K562 (cell line): ENCODE data around the gene CABYR. TPM values are rescaled to one million over a fixed set of nuclear protein-coding genes. Genes with fewer than 3 reads are reported as not detected.

Experiments
- ATAC-seq: fragments of 200-7000 bp; cut with Tn5 transposase; 3 replicates; pipeline ENCODE4 v1.9.1; 2020; ENCODE audit warnings: moderate library complexity
- BruUV-seq: library from RNA; stranded (reverse); fragments of 400-500 nt; replicated peaks from 2 replicates; lab custom pipeline; 2021; lab: Mats Ljungman, UMichigan
- CTCF ChIA-PET: fragments of 300-600 bp; formaldehyde crosslinking; extraction: SDS; loops from one replicate; lab custom pipeline; 2021; ENCODE audit warnings: low intra/inter-chr PET ratio; lab: Yijun Ruan, JAX
- POLR2A ChIA-PET: fragments of 300-600, 350-650 bp; sonication (Branson Sonifier 250); formaldehyde crosslinking; extraction: SDS; loops from one replicate; lab custom pipeline; 2021; ENCODE audit warnings: antibody characterized with exemption, inconsistent platforms; lab: Yijun Ruan, JAX
- DNase-seq, 4 experiments: peaks; one replicate each; pipeline versions ENCODE4 v3.0.0 to v3.0.0-alpha.2; 2011 to 2018; ENCODE audit warnings: low spot score in 3 of 4, mixed read lengths in 3 of 4; ENCODE audit errors: extremely low read depth in 1 of 4
- FAIRE-seq: peaks from 2 replicates; lab custom pipeline; 2011; peaks lifted over from hg19 to GRCh38; lab: Jason Lieb, UNC
- H2AFZ ChIP-seq: 2 replicates; pipeline ENCODE4 v1.6.0; 2011; ENCODE audit warnings: low read depth, low read length, control low read depth, inconsistent platforms
- H3K27ac ChIP-seq: fragments of 200-600 bp; 3 replicates; pipeline ENCODE4 v1.8.0; 2011; ENCODE audit warnings: low read depth, mild to moderate bottlenecking, control low read depth, inconsistent platforms, low read length, moderate library complexity, mixed read lengths; ENCODE audit errors: extremely low read depth
- H3K27me3 ChIP-seq, 2 experiments: fragments of 300-600 bp in 1 of 2; 2 replicates in 1 of 2; 3 replicates in 1 of 2; pipeline versions ENCODE4 v1.6.0 to v1.8.0; 2011; ENCODE audit warnings: inconsistent platforms in 2 of 2, low read length in 2 of 2, mild to moderate bottlenecking in 1 of 2, mixed read lengths in 1 of 2, moderate library complexity in 1 of 2; ENCODE audit not compliant: control insufficient read depth in 2 of 2, insufficient read depth in 2 of 2
- H3K36me3 ChIP-seq: fragments of 300-600 bp; 3 replicates; pipeline ENCODE4 v1.8.0; 2011; ENCODE audit warnings: mild to moderate bottlenecking, low read length, inconsistent platforms; ENCODE audit not compliant: control insufficient read depth, insufficient read depth
- H3K4me1 ChIP-seq, 2 experiments: fragments of 200-600 bp in 1 of 2; replicated peaks in 1 of 2; 2 replicates in 1 of 2; 3 replicates in 1 of 2; pipeline versions ENCODE4 v1.5.1 to v1.8.0; 2011; ENCODE audit warnings: inconsistent platforms in 2 of 2, low read length in 2 of 2, mild to moderate bottlenecking in 1 of 2, mixed read lengths in 1 of 2, moderate library complexity in 1 of 2; ENCODE audit not compliant: control insufficient read depth in 2 of 2, insufficient read depth in 2 of 2
- H3K4me2 ChIP-seq: 2 replicates; pipeline ENCODE4 v1.6.1; 2011; ENCODE audit warnings: low read length, control low read depth, inconsistent platforms, mixed read lengths; ENCODE audit not compliant: insufficient read depth
- H3K4me3 ChIP-seq: fragments of 200-600 bp; sonication (generic), shearing (Covaris generic); 2 replicates; pipeline ENCODE4 v1.5.1; 2016; ENCODE audit warnings: control low read depth, inconsistent platforms
- H3K79me2 ChIP-seq: fragments of 200-600 bp; 3 replicates; pipeline ENCODE4 v1.8.0; 2011; ENCODE audit warnings: low read length, inconsistent platforms; ENCODE audit not compliant: control insufficient read depth, insufficient read depth
- H3K9ac ChIP-seq, 2 experiments: 2 replicates each; pipeline versions ENCODE4 v1.6.0 to v1.6.1; 2011; ENCODE audit warnings: low read depth in 2 of 2, low read length in 2 of 2, control low read depth in 1 of 2, inconsistent platforms in 1 of 2, mild to moderate bottlenecking in 1 of 2, mixed read lengths in 1 of 2; ENCODE audit not compliant: insufficient read depth in 1 of 2
- H3K9me1 ChIP-seq: one replicate; pipeline ENCODE4 v1.6.0; 2011; ENCODE audit warnings: inconsistent platforms, mild to moderate bottlenecking, low read length, moderate library complexity; ENCODE audit not compliant: control insufficient read depth, insufficient read depth
- H3K9me3 ChIP-seq: replicated peaks from 2 replicates; pipeline ENCODE4 v1.5.1; 2011; ENCODE audit warnings: low read depth, low read length, inconsistent platforms; ENCODE audit not compliant: control insufficient read depth, insufficient read depth
- H4K20me1 ChIP-seq: replicated peaks from 2 replicates; pipeline ENCODE4 v1.6.1; 2011; ENCODE audit warnings: low read length, inconsistent platforms, mixed read lengths; ENCODE audit not compliant: control insufficient read depth, insufficient read depth
- BCLAF1 ChIP-seq, 2 experiments: fragments of 450-650 bp in 1 of 2; IDR thresholded peaks; 2 replicates each; pipeline ENCODE4 v1.6.1; 2011 to 2017; ENCODE audit warnings: low read depth in 2 of 2, antibody characterized with exemption in 1 of 2, borderline replicate concordance in 1 of 2, low read length in 1 of 2, mild to moderate bottlenecking in 1 of 2, mixed read lengths in 1 of 2; ENCODE audit not compliant: control insufficient read depth in 1 of 2
- CC2D1A ChIP-seq: fragments of 450-650 bp; IDR thresholded peaks from 2 replicates; pipeline ENCODE4 v1.6.1; 2017; ENCODE audit warnings: mild to moderate bottlenecking
- GTF2E2 ChIP-seq: fragments of 200-800 bp; sonication (Bioruptor generic); IDR thresholded peaks from 2 replicates; pipeline ENCODE4 v1.6.1; 2016; ENCODE audit warnings: missing genetic modification characterization, missing compliant biosample characterization
- RNF219 ChIP-seq: fragments of 250-450 bp; sonication (Bioruptor Pico); IDR thresholded peaks from 2 replicates; pipeline ENCODE4 v1.5.0; 2022; ENCODE audit warnings: mild to moderate bottlenecking
- ZZZ3 ChIP-seq: fragments of 450-650 bp; IDR thresholded peaks from 2 replicates; pipeline ENCODE4 v1.6.1; 2016; ENCODE audit warnings: antibody characterized with exemption, mild to moderate bottlenecking, moderate library complexity
- WGBS: fragments of 100-300 bp; shearing (Covaris generic); methylation state at CpG from one replicate; pipeline ENCODE4 v1.1.6; 2016; ENCODE audit warnings: low coverage, mixed read lengths; ENCODE audit not compliant: insufficient coverage; ENCODE audit errors: missing lambda C conversion rate; 5-methylcytosine and 5-hydroxymethylcytosine counted together
- in situ Hi-C: fragments of 300-500 bp; cut with MboI; formaldehyde crosslinking; loops from 4 replicates; pipeline ENCODE4 v1.15.0; 2018; ENCODE audit warnings: inconsistent platforms, mixed read lengths
- intact Hi-C: fragments of 100-400 bp; cut with micrococcal nuclease; formaldehyde crosslinking; loops from 2 replicates; pipeline ENCODE4 v1.14.2; 2022
- polyA plus RNA-seq, 8 experiments: library from polyadenylated mRNA; depleted of rRNA in 4 of 8; stranded (reverse) in 5 of 8; unstranded in 3 of 8; fragments of >200 nt; fragmentation: Nextera tagmentation in 2 of 8; fragmentation: Illumina TruSeq in 1 of 8; extraction: Ambion mirVana in 2 of 8; extraction: Trizol in 1 of 8; gene quantifications; 2 replicates each; pipeline versions ENCODE4 v1.2.1 to v1.2.3, GENCODE V29; 2011 to 2014; ENCODE audit warnings: inconsistent platforms in 1 of 8, missing spikeins in 1 of 8
- total RNA-seq, 7 experiments: library from RNA; depleted of rRNA in 6 of 7; stranded (reverse); fragments of >200 nt in 6 of 7; fragmentation: Illumina TruSeq in 2 of 7; extraction: Trizol in 2 of 7; gene quantifications; 2 replicates each; pipeline versions ENCODE4 v1.2.1 to v1.2.3, GENCODE V29; 2011 to 2021; ENCODE audit warnings: low replicate concordance in 1 of 7
- TF ChIP-seq, protein P1 (sequence below): sonication (generic); formaldehyde crosslinking; IDR thresholded peaks from 2 replicates; pipeline ENCODE4 v1.8.0; 2022; ENCODE audit warnings: mild to moderate bottlenecking, low read depth, missing genetic modification reagents
- TF ChIP-seq, protein P2 (sequence below): sonication (generic); formaldehyde crosslinking; IDR thresholded peaks from 2 replicates; pipeline ENCODE4 v1.8.0; 2022; ENCODE audit warnings: mild to moderate bottlenecking, missing genetic modification reagents
- TF ChIP-seq, protein P3 (sequence below): sonication (generic); IDR thresholded peaks from 2 replicates; pipeline ENCODE4 v1.6.1; 2016

Gene CABYR
- total and polyA plus RNA-seq, 9 of the 15 experiments (the other 6 are each of a cell fraction or from before 2014, with no cell fraction given) = not detected

GRCh38 chr18:24126155-24126961 is 12.5 kb upstream of the CABYR start:
- no peak for DNase-seq
- in situ Hi-C loops (no loop called here), intact Hi-C loops (no loop called here)
- no peak for FAIRE-seq
- Histone ChIP-seq H3K79me2 (no peaks in the 10 kb centered on the region), H3K4me2 (no peak overlapping the region), H3K4me1 (no peaks in the 10 kb centered on the region), H3K9ac (no peak overlapping the region), H3K9me3 (no peaks in the 10 kb centered on the region), H4K20me1 (no peaks in the 10 kb centered on the region), H3K27ac (no peak overlapping the region), H3K36me3 (no peaks in the 10 kb centered on the region), H2AFZ (no peak overlapping the region), H3K9me1 (no peaks in the 10 kb centered on the region), H3K4me3 (no peak overlapping the region), H3K27me3 (no peaks in the 10 kb centered on the region)
- ChIA-PET CTCF (no interaction called here), POLR2A (no interaction called here)
- no TSS peak for BruUV-seq
- WGBS = 3% methylated on average over 3 of the region's 3 CpGs
- no peak for ATAC-seq
- no peak for TF ChIP-seq BCLAF1 (IDR thresholded peaks at IDR 0.05; ENCODE audit: borderline replicate concordance in 1 of 2, control insufficient read depth in 1 of 2, low read depth in 2 of 2, low read length in 1 of 2)
- no peak for TF ChIP-seq GTF2E2 (tag)
- TF ChIP-seq, protein P1, sequence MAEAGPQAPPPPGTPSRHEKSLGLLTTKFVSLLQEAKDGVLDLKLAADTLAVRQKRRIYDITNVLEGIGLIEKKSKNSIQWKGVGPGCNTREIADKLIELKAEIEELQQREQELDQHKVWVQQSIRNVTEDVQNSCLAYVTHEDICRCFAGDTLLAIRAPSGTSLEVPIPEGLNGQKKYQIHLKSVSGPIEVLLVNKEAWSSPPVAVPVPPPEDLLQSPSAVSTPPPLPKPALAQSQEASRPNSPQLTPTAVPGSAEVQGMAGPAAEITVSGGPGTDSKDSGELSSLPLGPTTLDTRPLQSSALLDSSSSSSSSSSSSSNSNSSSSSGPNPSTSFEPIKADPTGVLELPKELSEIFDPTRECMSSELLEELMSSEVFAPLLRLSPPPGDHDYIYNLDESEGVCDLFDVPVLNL (CRISPR knock-in tag) = no peak
- TF ChIP-seq, protein P2, sequence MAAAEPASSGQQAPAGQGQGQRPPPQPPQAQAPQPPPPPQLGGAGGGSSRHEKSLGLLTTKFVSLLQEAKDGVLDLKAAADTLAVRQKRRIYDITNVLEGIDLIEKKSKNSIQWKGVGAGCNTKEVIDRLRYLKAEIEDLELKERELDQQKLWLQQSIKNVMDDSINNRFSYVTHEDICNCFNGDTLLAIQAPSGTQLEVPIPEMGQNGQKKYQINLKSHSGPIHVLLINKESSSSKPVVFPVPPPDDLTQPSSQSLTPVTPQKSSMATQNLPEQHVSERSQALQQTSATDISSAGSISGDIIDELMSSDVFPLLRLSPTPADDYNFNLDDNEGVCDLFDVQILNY (CRISPR knock-in tag) = no peak
- TF ChIP-seq CC2D1A = no peak
- TF ChIP-seq, protein P3, sequence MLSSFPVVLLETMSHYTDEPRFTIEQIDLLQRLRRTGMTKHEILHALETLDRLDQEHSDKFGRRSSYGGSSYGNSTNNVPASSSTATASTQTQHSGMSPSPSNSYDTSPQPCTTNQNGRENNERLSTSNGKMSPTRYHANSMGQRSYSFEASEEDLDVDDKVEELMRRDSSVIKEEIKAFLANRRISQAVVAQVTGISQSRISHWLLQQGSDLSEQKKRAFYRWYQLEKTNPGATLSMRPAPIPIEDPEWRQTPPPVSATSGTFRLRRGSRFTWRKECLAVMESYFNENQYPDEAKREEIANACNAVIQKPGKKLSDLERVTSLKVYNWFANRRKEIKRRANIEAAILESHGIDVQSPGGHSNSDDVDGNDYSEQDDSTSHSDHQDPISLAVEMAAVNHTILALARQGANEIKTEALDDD = no peak
- no peak for TF ChIP-seq RNF219
- no peak for TF ChIP-seq ZZZ3
